Trophoblast cell (in vitro differentiated cells and primary cell): ENCODE data around the gene TEX35.

ENCODE experiments used
- DNase-seq, 2 donors: peaks; one replicate each; pipeline ENCODE4 v3.0.0-alpha.2; 2016
- H2AFZ ChIP-seq: 2 replicates; pipeline ENCODE4 v1.6.1; 2013; ENCODE audit warnings: low read length, moderate library complexity, mild to moderate bottlenecking; ENCODE audit not compliant: insufficient read depth, poor library complexity
- H2AK5ac ChIP-seq: 2 replicates; pipeline ENCODE4 v1.6.1; 2013; ENCODE audit warnings: mild to moderate bottlenecking, low read length
- H2BK120ac ChIP-seq: 2 replicates; pipeline ENCODE4 v1.6.1; 2013; ENCODE audit warnings: low read length, mild to moderate bottlenecking, moderate library complexity; ENCODE audit not compliant: insufficient read depth, poor library complexity
- H2BK12ac ChIP-seq: 2 replicates; pipeline ENCODE4 v1.6.1; 2013; ENCODE audit warnings: mild to moderate bottlenecking, low read length, moderate library complexity
- H2BK5ac ChIP-seq: 2 replicates; pipeline ENCODE4 v1.6.1; 2013; ENCODE audit warnings: low read length, low read depth, moderate library complexity, mild to moderate bottlenecking; ENCODE audit not compliant: poor library complexity
- H3K14ac ChIP-seq: 2 replicates; pipeline ENCODE4 v1.6.1; 2013; ENCODE audit warnings: mild to moderate bottlenecking, low read length
- H3K18ac ChIP-seq: 2 replicates; pipeline ENCODE4 v1.6.1; 2013; ENCODE audit warnings: mild to moderate bottlenecking, low read length
- H3K23ac ChIP-seq: 2 replicates; pipeline ENCODE4 v1.6.1; 2013; ENCODE audit warnings: low read length
- H3K27ac ChIP-seq: 2 replicates; pipeline ENCODE4 v1.5.1; 2013; ENCODE audit warnings: low read depth, mild to moderate bottlenecking, inconsistent platforms, low read length, moderate library complexity
- H3K27me3 ChIP-seq: 2 replicates; pipeline ENCODE4 v1.6.1; 2013; ENCODE audit warnings: inconsistent platforms, mild to moderate bottlenecking, low read length, moderate library complexity; ENCODE audit not compliant: insufficient read depth
- H3K36me3 ChIP-seq, 2 experiments: 1 replicate in 1 of 2; 2 replicates in 1 of 2; pipeline ENCODE4 v1.6.1; 2013; ENCODE audit warnings: low read length in 2 of 2, mild to moderate bottlenecking in 2 of 2, moderate library complexity in 1 of 2; ENCODE audit not compliant: insufficient read depth in 2 of 2, control insufficient read depth in 1 of 2
- H3K4ac ChIP-seq: 2 replicates; pipeline ENCODE4 v1.6.1; 2013; ENCODE audit warnings: low read depth, mild to moderate bottlenecking, low read length, moderate library complexity
- H3K4me1 ChIP-seq, 2 experiments: 1 replicate in 1 of 2; 2 replicates in 1 of 2; pipeline ENCODE4 v1.6.1; 2013; ENCODE audit warnings: low read length in 2 of 2, mild to moderate bottlenecking in 2 of 2, moderate library complexity in 1 of 2; ENCODE audit not compliant: insufficient read depth in 2 of 2, control insufficient read depth in 1 of 2
- H3K4me2 ChIP-seq: 2 replicates; pipeline ENCODE4 v1.6.1; 2013; ENCODE audit warnings: inconsistent platforms, mild to moderate bottlenecking, low read length, moderate library complexity
- H3K4me3 ChIP-seq: 2 replicates; pipeline ENCODE4 v1.5.1; 2013; ENCODE audit warnings: mild to moderate bottlenecking, low read depth, low read length, inconsistent platforms
- H3K79me1 ChIP-seq: one replicate; pipeline ENCODE4 v1.6.1; 2013; ENCODE audit warnings: low read length
- H3K79me2 ChIP-seq: 2 replicates; pipeline ENCODE4 v1.6.1; 2013; ENCODE audit warnings: low read length, mild to moderate bottlenecking; ENCODE audit not compliant: control insufficient read depth, insufficient read depth, poor library complexity
- H3K9ac ChIP-seq: 2 replicates; pipeline ENCODE4 v1.6.1; 2013; ENCODE audit warnings: mild to moderate bottlenecking, low read length
- H3K9me3 ChIP-seq: 2 replicates; pipeline ENCODE4 v1.6.1; 2013; ENCODE audit warnings: low read depth, mild to moderate bottlenecking, control low read depth, inconsistent platforms, low read length; ENCODE audit not compliant: insufficient read depth
- H4K12ac ChIP-seq: 2 replicates; pipeline ENCODE4 v1.6.1; 2013; ENCODE audit warnings: low read depth, mild to moderate bottlenecking, low read length, moderate library complexity
- H4K8ac ChIP-seq: 2 replicates; pipeline ENCODE4 v1.6.1; 2013; ENCODE audit warnings: low read depth, mild to moderate bottlenecking, low read length, moderate library complexity
- H4K91ac ChIP-seq: one replicate; pipeline ENCODE4 v1.6.1; 2013; ENCODE audit warnings: low read depth, mild to moderate bottlenecking, low read length, moderate library complexity
- WGBS: extraction: QIAGEN DNeasy Blood & Tissue Kit; methylation state at CpG from one replicate; pipeline ENCODE4 v1.1.7; 2013; ENCODE audit warnings: missing lambda C conversion rate; ENCODE audit not compliant: insufficient read length, insufficient coverage; ENCODE audit errors: extremely low coverage; 5-methylcytosine and 5-hydroxymethylcytosine counted together

Gene TEX35

GRCh38 chr1:178543290-178543607 is 30.3 kb downstream of the TEX35 start:
- Histone ChIP-seq H3K27ac (peak overlapping the region; percentile 70), H3K4ac (no peak overlapping the region), H3K4me1 (peaks cover 6 to 16% of the 10 kb centered on the region in 2 experiments), H2BK5ac (no peak overlapping the region), H3K4me3 (peak overlapping the region; percentile 78), H4K91ac (no peak overlapping the region), H3K9ac (no peak overlapping the region), H2AFZ (peak overlapping the region; percentile 15), H3K9me3 (no peaks in the 10 kb centered on the region), H2AK5ac (no peak overlapping the region), H3K27me3 (no peaks in the 10 kb centered on the region), H3K79me1 (peaks cover 5% of the 10 kb centered on the region), H3K4me2 (peak overlapping the region; percentile 98), H3K79me2 (no peaks in the 10 kb centered on the region), H3K36me3 (no peaks in the 10 kb centered on the region), H4K12ac (no peak overlapping the region), H4K8ac (peak overlapping the region; percentile 72), H2BK12ac (no peak overlapping the region), H2BK120ac (no peak overlapping the region), H3K23ac (no peak overlapping the region), H3K14ac (no peak overlapping the region), H3K18ac (no peak overlapping the region)
- DNase-seq = no peak
- WGBS = no CpG with 5 or more reads among the region's 10 CpGs

- Histone ChIP-seq H4K91ac (no peak overlapping the region), H2AK5ac (no peak overlapping the region), H3K4me3 (no peak overlapping the region), H2BK5ac (no peak overlapping the region), H3K23ac (no peak overlapping the region), H3K27ac (no peak overlapping the region), H3K79me2 (no peaks in the 10 kb centered on the region), H3K27me3 (no peaks in the 10 kb centered on the region), H2BK12ac (no peak overlapping the region), H3K18ac (no peak overlapping the region), H4K12ac (no peak overlapping the region), H3K4ac (no peak overlapping the region), H3K14ac (no peak overlapping the region), H2BK120ac (no peak overlapping the region), H3K4me2 (no peak overlapping the region), H3K4me1 (peaks cover 3 to 13% of the 10 kb centered on the region in 2 experiments), H3K36me3 (no peaks in the 10 kb centered on the region), H3K9ac (no peak overlapping the region), H3K9me3 (no peaks in the 10 kb centered on the region), H2AFZ (no peak overlapping the region), H4K8ac (no peak overlapping the region), H3K79me1 (peaks cover 5% of the 10 kb centered on the region)
- no CpG with 5 or more reads among the region's 9 CpGs for WGBS
- peak in 1 of 2 donors; percentile 48 for DNase-seq
Observed at GRCh38 chr1:178544531-178544930, 31.6 kb downstream of the TEX35 start.

- Histone ChIP-seq H3K4me3 (no peak overlapping the region), H4K12ac (no peak overlapping the region), H3K9ac (no peak overlapping the region), H2BK12ac (no peak overlapping the region), H3K79me1 (no peaks in the 10 kb centered on the region), H3K23ac (no peak overlapping the region), H2BK5ac (no peak overlapping the region), H4K91ac (no peak overlapping the region), H3K9me3 (peaks cover 3% of the 10 kb centered on the region), H3K14ac (no peak overlapping the region), H2AFZ (no peak overlapping the region), H3K27me3 (no peaks in the 10 kb centered on the region), H3K36me3 (no peaks in the 10 kb centered on the region), H3K4me2 (no peak overlapping the region), H3K4me1 (peaks cover 3 to 10% of the 10 kb centered on the region in 2 experiments), H3K27ac (no peak overlapping the region), H3K79me2 (no peaks in the 10 kb centered on the region), H2BK120ac (no peak overlapping the region), H3K4ac (no peak overlapping the region), H4K8ac (no peak overlapping the region), H3K18ac (no peak overlapping the region), H2AK5ac (no peak overlapping the region)
- DNase-seq = no peak
- WGBS = no CpG with 5 or more reads among the region's 3 CpGs
Observed at GRCh38 chr1:178548108-178548507, 35.2 kb downstream of the TEX35 start.

DNA sequence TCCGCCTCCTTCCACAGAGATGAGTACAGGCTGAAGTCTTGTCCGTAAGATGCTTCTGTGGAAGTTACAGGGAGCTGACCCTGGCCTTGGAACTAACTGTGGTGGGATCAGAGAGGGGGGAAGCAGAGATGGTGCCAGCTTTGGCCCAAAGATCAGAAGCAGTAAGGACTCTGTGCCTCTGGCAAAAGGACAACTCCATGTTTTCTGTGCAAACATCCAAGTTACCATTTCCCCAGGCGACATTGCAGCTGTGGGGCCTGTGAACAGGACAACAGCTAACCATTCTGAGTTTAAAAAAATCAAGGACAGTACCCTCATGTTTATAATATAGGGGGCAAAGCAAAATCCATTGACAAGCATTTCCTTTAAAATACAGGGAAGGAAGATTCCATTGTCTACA is 38.4 kb downstream of the TEX35 start:
- no peak overlapping the region for H4K8ac ChIP-seq
- no peak overlapping the region for H3K4me3 ChIP-seq
- no peaks in the 10 kb centered on the region for H3K36me3 ChIP-seq
- WGBS = no CpG with 5 or more reads among the region's 3 CpGs
- no peak overlapping the region for H2AK5ac ChIP-seq
- no peaks in the 10 kb centered on the region for H3K4me1 ChIP-seq
- no peak overlapping the region for H2BK12ac ChIP-seq
- H3K14ac ChIP-seq = no peak overlapping the region
- no peaks in the 10 kb centered on the region for H3K27me3 ChIP-seq
- no peaks in the 10 kb centered on the region for H3K79me1 ChIP-seq
- no peak overlapping the region for H2AFZ ChIP-seq
- H3K79me2 ChIP-seq = no peaks in the 10 kb centered on the region
- no peak overlapping the region for H2BK120ac ChIP-seq
- no peak overlapping the region for H4K12ac ChIP-seq
- H3K4ac ChIP-seq = no peak overlapping the region
- H3K9ac ChIP-seq = no peak overlapping the region
- H3K4me2 ChIP-seq = no peak overlapping the region
- no peak overlapping the region for H4K91ac ChIP-seq
- H3K9me3 ChIP-seq = peaks cover 7% of the 10 kb centered on the region
- no peak for DNase-seq
- H2BK5ac ChIP-seq = no peak overlapping the region
- no peak overlapping the region for H3K27ac ChIP-seq
- H3K23ac ChIP-seq = no peak overlapping the region
- no peak overlapping the region for H3K18ac ChIP-seq
